ENCODE measurements around the gene PRKAR2A.

DNA sequence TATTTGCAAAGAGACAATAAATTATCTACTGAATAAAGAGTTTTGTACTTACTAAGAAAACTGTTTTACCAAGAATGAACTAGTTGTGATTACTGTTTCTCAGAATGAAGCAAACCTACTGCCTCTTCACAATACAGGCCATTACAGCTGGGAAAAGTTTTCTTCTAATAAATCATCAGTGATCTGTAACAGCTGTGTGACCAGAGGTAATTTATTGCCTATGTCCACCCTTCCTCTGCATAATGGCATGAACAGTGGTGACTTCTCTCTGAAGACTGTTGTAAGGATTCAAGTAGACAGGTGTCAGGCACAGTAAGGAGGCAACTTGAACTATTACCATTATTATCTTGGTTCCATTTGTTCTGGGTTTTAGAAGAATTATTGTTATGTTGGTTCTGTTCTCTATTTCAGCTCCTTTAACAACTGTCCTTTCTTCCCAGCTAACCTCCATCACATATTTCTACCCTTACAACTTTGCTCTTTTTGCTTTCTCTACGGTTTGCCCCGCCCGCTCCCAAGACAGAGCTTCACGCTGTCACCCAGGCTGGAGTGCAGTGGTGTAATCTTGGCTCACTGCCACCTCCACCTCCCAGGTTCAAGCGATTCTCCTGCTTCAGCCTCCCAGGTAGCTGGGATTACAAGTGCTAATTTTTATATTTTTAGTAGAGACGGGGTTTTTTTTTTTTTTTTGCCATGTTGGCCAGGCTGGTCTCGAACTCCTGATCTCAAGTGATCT is 51.5 kb downstream of the PRKAR2A start:
- TF ChIP-seq, protein P1, sequence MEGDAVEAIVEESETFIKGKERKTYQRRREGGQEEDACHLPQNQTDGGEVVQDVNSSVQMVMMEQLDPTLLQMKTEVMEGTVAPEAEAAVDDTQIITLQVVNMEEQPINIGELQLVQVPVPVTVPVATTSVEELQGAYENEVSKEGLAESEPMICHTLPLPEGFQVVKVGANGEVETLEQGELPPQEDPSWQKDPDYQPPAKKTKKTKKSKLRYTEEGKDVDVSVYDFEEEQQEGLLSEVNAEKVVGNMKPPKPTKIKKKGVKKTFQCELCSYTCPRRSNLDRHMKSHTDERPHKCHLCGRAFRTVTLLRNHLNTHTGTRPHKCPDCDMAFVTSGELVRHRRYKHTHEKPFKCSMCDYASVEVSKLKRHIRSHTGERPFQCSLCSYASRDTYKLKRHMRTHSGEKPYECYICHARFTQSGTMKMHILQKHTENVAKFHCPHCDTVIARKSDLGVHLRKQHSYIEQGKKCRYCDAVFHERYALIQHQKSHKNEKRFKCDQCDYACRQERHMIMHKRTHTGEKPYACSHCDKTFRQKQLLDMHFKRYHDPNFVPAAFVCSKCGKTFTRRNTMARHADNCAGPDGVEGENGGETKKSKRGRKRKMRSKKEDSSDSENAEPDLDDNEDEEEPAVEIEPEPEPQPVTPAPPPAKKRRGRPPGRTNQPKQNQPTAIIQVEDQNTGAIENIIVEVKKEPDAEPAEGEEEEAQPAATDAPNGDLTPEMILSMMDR (IDR thresholded peaks at IDR 0.05) = no peak
- TF ChIP-seq POLR2AphosphoS5 (IDR thresholded peaks at IDR 0.05) = no peak
